Activated T-cell treated with anti-CD3 and anti-CD28 coated beads for 24 hours (primary cell): ENCODE data around the gene ITGA11.

ENCODE experiments used
- DNase-seq: peaks from one replicate; pipeline ENCODE4 v3.0.0-alpha.2; 2020; ENCODE audit warnings: low read depth

Gene ITGA11

GRCh38 chr15:68311464-68311835 is 120.5 kb downstream of the ITGA11 start:
- DNase-seq = no peak

- no peak for DNase-seq
These were observed 121.0 kb downstream of the ITGA11 start for GRCh38 chr15:68310804-68311463.

GRCh38 chr15:68310178-68310803 is 121.7 kb downstream of the ITGA11 start:
- no peak for DNase-seq

- no peak for DNase-seq
These were observed 122.9 kb downstream of the ITGA11 start for GRCh38 chr15:68309024-68309423.

GRCh38 chr15:68307131-68307928 is 124.6 kb downstream of the ITGA11 start:
- no peak for DNase-seq

GRCh38 chr15:68305420-68305871 is 126.5 kb downstream of the ITGA11 start:
- no peak for DNase-seq

GRCh38 chr15:68304589-68305337 is 127.2 kb downstream of the ITGA11 start:
- no peak for DNase-seq

GRCh38 chr15:68303560-68304436 is 128.2 kb downstream of the ITGA11 start:
- DNase-seq = no peak

GRCh38 chr15:68303134-68303533 is 128.8 kb downstream of the ITGA11 start:
- no peak for DNase-seq

- no peak for DNase-seq
These were observed 129.2 kb downstream of the ITGA11 start for GRCh38 chr15:68302729-68303128.

- DNase-seq = no peak
These were observed 130.7 kb downstream of the ITGA11 start for GRCh38 chr15:68301301-68301700.

GRCh38 chr15:68300115-68300940 is 131.6 kb downstream of the ITGA11 start:
- DNase-seq = no peak

- DNase-seq = no peak
These were observed 132.5 kb downstream of the ITGA11 start for GRCh38 chr15:68299436-68299835.

- DNase-seq = no peak
These were observed 133.0 kb downstream of the ITGA11 start for GRCh38 chr15:68298882-68299381.

GRCh38 chr15:68298336-68298735 is 133.6 kb downstream of the ITGA11 start:
- no peak for DNase-seq

GRCh38 chr15:68295014-68295805 is 136.8 kb downstream of the ITGA11 start:
- no peak for DNase-seq

GRCh38 chr15:68292967-68293366 is 139.0 kb downstream of the ITGA11 start:
- no peak for DNase-seq

- no peak for DNase-seq
These were observed 139.7 kb downstream of the ITGA11 start for GRCh38 chr15:68292157-68292781.

GRCh38 chr15:68290715-68291114 is 141.2 kb downstream of the ITGA11 start:
- no peak for DNase-seq
